ENCODE results near the gene DOK3. TPM values are rescaled to one million over a fixed set of nuclear protein-coding genes. Genes with fewer than 3 reads are reported as not detected.

DOK3 gene
- total and polyA plus RNA-seq, 10 of the 15 experiments (the other 5 are each of a cell fraction or from before 2014, with no cell fraction given): 6.6 to 107 (median 52.1) TPM

DNA sequence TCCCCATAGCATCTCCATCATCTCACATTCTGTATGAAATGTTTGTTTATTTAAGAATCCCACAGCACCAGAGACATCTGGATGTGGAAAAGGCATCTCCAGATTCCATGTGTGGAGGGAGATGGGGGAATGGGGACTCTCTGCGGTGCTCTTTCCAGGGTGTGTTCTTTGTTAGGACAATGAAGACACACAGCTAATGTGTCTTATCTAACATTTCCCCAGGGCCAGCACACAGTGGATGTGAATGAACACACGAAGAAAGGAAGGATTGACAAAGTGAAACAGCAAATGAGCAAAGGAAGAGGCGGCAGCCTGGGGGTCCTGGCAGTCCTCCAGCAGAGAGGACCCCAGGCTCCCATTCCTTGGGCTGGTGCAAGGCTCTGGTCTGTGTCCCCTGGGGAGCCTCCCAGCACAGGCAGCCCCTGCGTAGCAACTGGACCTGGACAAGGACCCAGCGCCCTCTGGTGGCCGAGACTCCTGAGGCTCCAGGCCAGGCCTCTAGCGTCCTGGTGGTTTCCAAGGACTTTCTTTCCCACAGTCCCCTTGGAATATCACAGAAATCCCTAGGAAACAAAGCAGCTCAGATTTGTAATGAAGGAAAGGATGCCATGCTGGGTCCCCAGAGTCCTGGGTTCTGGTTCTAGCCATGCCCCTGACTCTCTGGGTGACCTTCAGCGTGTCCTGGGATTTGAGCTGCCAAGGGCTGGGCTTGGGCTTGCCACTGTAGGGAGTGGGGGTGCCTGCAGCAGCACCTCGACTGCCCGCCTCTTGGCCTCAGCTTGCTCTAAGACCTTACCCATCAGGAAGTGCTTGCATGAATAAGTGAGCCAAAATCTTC, 8.7 kb downstream of the DOK3 start:
- 12% methylated on average over 10 of the region's 10 CpGs for WGBS (ENCODE audit: insufficient coverage, insufficient replicate concordance, low lambda C conversion rate, missing lambda C conversion rate)
- Histone ChIP-seq H3K27me3 (replicated peaks in 1 of 2; ENCODE audit: control insufficient read depth in 2 of 2, insufficient read depth in 2 of 2, low read length in 1 of 2) (no peaks in the 10 kb centered on the region; a peak in 1 of 4 replicates), H3K4me3 (no peak overlapping the region), H3K9me3 (replicated peaks; ENCODE audit: control insufficient read depth, insufficient read depth, low read length) (no peaks in the 10 kb centered on the region), H3K4me1 (ENCODE audit: control insufficient read depth, insufficient read depth, low read length) (peaks cover 36% of the 10 kb centered on the region), H3K79me2 (ENCODE audit: control insufficient read depth, insufficient read depth, low read length) (peaks cover 3% of the 10 kb centered on the region), H4K20me1 (ENCODE audit: control insufficient read depth, insufficient read depth) (no peaks in the 10 kb centered on the region), H3K36me3 (ENCODE audit: control insufficient read depth in 2 of 2, insufficient read depth in 2 of 2, low read length in 1 of 2) (peaks cover 7 to 19% of the 10 kb centered on the region in 2 experiments; a peak in 2 of 4 replicates), H3K27ac (ENCODE audit: control insufficient read depth, insufficient read depth) (peak overlapping the region; percentile 81), H2AFZ (ENCODE audit: control insufficient read depth, low read depth, low read length) (no peak overlapping the region), H3K9ac (ENCODE audit: control insufficient read depth, insufficient read depth, low read length) (no peak overlapping the region), H3K4me2 (ENCODE audit: control insufficient read depth, insufficient read depth) (peak overlapping the region; percentile 81; the same call in 1 of the 2 replicates)
- no TSS peak for BruUV-seq (replicated peaks)
- CTCF ChIA-PET: interaction anchor here (0.6 to 4.6 kb wide), 36 partner anchors 8 to 360 kb away, joined by 3 to 72 read pairs (median 5); partner anchors contain the start of genes B4GALT7, DDX41, DOK3 and F12
- RAD21 ChIA-PET (ENCODE audit: unreplicated experiment): interaction anchor here (0.7 to 4.5 kb wide), 16 partner anchors 8 to 191 kb away, joined by 3 to 40 read pairs (median 4); partner anchors contain the start of genes DOK3, FAM193B and GRK6
- intact Hi-C loops (cut with micrococcal nuclease; ENCODE audit: unreplicated experiment) (loop anchor here (1.0 to 10.0 kb wide), 4 partner anchors 44 to 386 kb away; partner anchors contain the start of gene MXD3), in situ Hi-C loops (cut with MboI) (no loop called here)
- ATAC-seq (peak; percentile 61), DNase-seq (ENCODE audit: low read depth, low spot score) (no peak), FAIRE-seq (peak; percentile 87)
- POLR2A ChIA-PET: interaction anchor here (0.6 to 1.9 kb wide), 12 partner anchors 9 to 191 kb away, joined by 3 to 12 read pairs (median 4); partner anchors contain the start of gene DOK3
- SMC1A ChIA-PET (ENCODE audit: uncharacterized antibody, unreplicated experiment): interaction anchor here (0.6 to 3.3 kb wide), 15 partner anchors 22 to 566 kb away, joined by 3 to 23 read pairs (median 5); no protein-coding TSS in a partner anchor
- TF ChIP-seq GATAD2B (conservative IDR thresholded peaks at IDR 0.05; ENCODE audit: low read depth) (0 out of 2 replicates have a peak, but pooled peaks have one; percentile 46), NFXL1 (IDR thresholded peaks at IDR 0.05; ENCODE audit: borderline replicate concordance) (no peak), IRF5 (IDR thresholded peaks at IDR 0.05; ENCODE audit: borderline replicate concordance) (no peak), EP300 (IDR thresholded peaks at IDR 0.05; ENCODE audit: borderline replicate concordance in 1 of 2, control insufficient read depth in 1 of 2, low read depth in 2 of 2, low read length in 2 of 2) (no peak), JUNB (IDR thresholded peaks at IDR 0.05) (no peak), EED (IDR thresholded peaks at IDR 0.05; ENCODE audit: low read depth) (peak; percentile 81), TBL1XR1 (IDR thresholded peaks at IDR 0.05; ENCODE audit: low read depth, low read length) (no peak), BMI1 (IDR thresholded peaks at IDR 0.05; ENCODE audit: borderline replicate concordance) (no peak), CBFB (IDR thresholded peaks at IDR 0.05; ENCODE audit: low read depth) (0 out of 2 replicates have a peak, but pooled peaks have one; percentile 41), CHD2 (IDR thresholded peaks at IDR 0.05; ENCODE audit: borderline replicate concordance, low read depth, low read length) (0 out of 2 replicates have a peak, but pooled peaks have one; percentile 32), SRF (IDR thresholded peaks at IDR 0.05; ENCODE audit: low read depth in 2 of 2, low read length in 2 of 2) (0 out of 4 replicates have a peak, but pooled peaks of 1 of the 2 experiments have one; percentile 28), ZBED1 (IDR thresholded peaks at IDR 0.05; ENCODE audit: borderline replicate concordance) (no peak), STAT3 (IDR thresholded peaks at IDR 0.05; ENCODE audit: low read depth, low read length) (no peak), BCL3 (IDR thresholded peaks at IDR 0.05; ENCODE audit: borderline replicate concordance, insufficient read depth, low read depth, low read length, poor library complexity, severe bottlenecking) (no peak), KLF5 (IDR thresholded peaks at IDR 0.05; ENCODE audit: partially characterized antibody) (no peak)
- TF ChIP-seq, protein P1, sequence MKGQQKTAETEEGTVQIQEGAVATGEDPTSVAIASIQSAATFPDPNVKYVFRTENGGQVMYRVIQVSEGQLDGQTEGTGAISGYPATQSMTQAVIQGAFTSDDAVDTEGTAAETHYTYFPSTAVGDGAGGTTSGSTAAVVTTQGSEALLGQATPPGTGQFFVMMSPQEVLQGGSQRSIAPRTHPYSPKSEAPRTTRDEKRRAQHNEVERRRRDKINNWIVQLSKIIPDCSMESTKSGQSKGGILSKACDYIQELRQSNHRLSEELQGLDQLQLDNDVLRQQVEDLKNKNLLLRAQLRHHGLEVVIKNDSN (IDR thresholded peaks at IDR 0.05; ENCODE audit: borderline replicate concordance, extremely low read length, insufficient read depth, low read depth, low read length): no peak
- TF ChIP-seq, protein P2, sequence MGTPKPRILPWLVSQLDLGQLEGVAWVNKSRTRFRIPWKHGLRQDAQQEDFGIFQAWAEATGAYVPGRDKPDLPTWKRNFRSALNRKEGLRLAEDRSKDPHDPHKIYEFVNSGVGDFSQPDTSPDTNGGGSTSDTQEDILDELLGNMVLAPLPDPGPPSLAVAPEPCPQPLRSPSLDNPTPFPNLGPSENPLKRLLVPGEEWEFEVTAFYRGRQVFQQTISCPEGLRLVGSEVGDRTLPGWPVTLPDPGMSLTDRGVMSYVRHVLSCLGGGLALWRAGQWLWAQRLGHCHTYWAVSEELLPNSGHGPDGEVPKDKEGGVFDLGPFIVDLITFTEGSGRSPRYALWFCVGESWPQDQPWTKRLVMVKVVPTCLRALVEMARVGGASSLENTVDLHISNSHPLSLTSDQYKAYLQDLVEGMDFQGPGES (IDR thresholded peaks at IDR 0.05): no peak

Data from GM12878 (cell line).